ENCODE data around the gene ARNT2. TPM values are rescaled to one million over a fixed set of nuclear protein-coding genes. Genes with fewer than 3 reads are reported as not detected.

Gene ARNT2
- total RNA-seq, 1 donor from 2014 or later: 21.6 TPM

DNA sequence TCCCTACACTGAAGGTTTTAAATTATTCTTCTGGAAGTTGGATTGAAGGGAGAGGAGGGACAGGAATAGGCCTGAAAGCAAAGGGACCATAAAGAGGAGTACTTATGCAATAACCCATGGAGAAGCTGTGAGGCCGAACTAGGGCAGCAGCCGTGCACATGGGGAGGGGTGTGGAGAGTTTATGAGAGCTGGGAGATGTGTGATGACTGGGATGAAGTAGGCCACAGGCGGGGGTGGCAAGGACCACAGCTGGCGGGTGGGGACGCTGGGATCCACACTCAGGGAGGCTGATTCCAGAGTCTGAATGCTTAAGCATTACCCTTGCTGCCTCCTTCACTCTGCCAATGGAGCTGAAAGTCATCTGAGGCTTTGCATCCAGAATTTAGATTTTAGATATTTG is 123.8 kb downstream of the ARNT2 start:
- no peaks in the 10 kb centered on the region for H3K36me3 ChIP-seq (ENCODE audit: control insufficient read depth, insufficient read depth, low read length)
- H3K4me3 ChIP-seq (ENCODE audit: low read depth, low read length): no peak overlapping the region
- no peaks in the 10 kb centered on the region for H3K27me3 ChIP-seq (ENCODE audit: control insufficient read depth, insufficient read depth, low read length)
- TF ChIP-seq, protein P1, sequence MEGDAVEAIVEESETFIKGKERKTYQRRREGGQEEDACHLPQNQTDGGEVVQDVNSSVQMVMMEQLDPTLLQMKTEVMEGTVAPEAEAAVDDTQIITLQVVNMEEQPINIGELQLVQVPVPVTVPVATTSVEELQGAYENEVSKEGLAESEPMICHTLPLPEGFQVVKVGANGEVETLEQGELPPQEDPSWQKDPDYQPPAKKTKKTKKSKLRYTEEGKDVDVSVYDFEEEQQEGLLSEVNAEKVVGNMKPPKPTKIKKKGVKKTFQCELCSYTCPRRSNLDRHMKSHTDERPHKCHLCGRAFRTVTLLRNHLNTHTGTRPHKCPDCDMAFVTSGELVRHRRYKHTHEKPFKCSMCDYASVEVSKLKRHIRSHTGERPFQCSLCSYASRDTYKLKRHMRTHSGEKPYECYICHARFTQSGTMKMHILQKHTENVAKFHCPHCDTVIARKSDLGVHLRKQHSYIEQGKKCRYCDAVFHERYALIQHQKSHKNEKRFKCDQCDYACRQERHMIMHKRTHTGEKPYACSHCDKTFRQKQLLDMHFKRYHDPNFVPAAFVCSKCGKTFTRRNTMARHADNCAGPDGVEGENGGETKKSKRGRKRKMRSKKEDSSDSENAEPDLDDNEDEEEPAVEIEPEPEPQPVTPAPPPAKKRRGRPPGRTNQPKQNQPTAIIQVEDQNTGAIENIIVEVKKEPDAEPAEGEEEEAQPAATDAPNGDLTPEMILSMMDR (IDR thresholded peaks at IDR 0.05; ENCODE audit: insufficient read depth, low read length, poor library complexity, severe bottlenecking): no peak
- DNase-seq (ENCODE audit: low read depth): no peak

DNA sequence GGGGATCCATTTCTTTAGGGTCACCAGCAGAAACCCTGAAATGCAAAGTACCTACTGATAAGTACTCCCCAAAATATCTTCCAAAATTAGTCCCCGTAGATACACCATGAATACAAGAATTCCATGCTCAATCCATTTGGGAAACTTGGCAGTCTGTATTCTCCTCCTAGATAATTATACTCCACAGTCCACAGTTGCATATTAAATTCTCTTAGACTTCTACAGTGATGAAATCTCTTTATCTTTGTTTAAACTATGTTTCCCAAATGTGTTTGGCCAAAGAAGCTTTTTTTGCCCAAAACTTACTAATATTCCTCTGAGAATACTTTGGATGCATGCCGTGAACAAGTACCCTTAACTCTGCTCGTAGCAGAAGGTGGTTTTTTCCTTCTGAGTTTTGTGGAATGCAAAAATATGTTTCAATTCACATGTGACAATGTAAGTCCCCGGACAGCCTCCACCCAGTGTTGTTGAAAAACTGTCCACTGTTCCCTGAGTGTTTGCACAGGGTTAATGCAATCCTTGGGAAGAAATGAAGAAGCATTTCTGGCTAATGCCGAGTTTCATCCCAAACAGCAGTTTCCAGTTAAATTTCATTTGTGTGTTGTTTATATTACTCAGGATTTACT is 126.7 kb downstream of the ARNT2 start:
- H3K36me3 ChIP-seq (ENCODE audit: control insufficient read depth, insufficient read depth, low read length): no peaks in the 10 kb centered on the region
- DNase-seq (ENCODE audit: low read depth): no peak
- TF ChIP-seq, protein P1 (IDR thresholded peaks at IDR 0.05; ENCODE audit: insufficient read depth, low read length, poor library complexity, severe bottlenecking): no peak
- no peaks in the 10 kb centered on the region for H3K27me3 ChIP-seq (ENCODE audit: control insufficient read depth, insufficient read depth, low read length)
- H3K4me3 ChIP-seq (ENCODE audit: low read depth, low read length): no peak overlapping the region

DNA sequence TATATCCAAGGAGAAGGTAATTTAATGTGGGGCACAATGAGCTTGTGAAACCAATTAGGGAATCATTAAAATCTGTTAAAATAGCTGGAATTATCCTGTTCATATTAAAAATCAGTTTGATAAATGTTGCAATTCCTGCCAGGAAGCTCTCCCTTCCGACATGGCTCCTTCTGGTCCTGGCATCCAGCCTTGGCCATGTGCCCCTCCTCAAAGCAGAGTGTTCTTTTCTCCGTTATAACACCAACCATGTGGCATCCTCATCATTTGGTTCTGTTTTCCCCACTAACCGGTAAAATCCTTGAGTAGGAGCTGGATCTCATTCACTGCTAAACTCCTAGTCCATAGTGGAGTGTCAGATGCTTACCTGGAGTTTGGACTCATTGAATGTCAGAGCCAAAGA is 127.2 kb downstream of the ARNT2 start:
- Histone ChIP-seq H3K4me3 (ENCODE audit: low read depth, low read length) (no peak overlapping the region), H3K27me3 (ENCODE audit: control insufficient read depth, insufficient read depth, low read length) (no peaks in the 10 kb centered on the region), H3K36me3 (ENCODE audit: control insufficient read depth, insufficient read depth, low read length) (no peaks in the 10 kb centered on the region)
- TF ChIP-seq, protein P1 (IDR thresholded peaks at IDR 0.05; ENCODE audit: insufficient read depth, low read length, poor library complexity, severe bottlenecking): no peak
- no peak for DNase-seq (ENCODE audit: low read depth)

DNA sequence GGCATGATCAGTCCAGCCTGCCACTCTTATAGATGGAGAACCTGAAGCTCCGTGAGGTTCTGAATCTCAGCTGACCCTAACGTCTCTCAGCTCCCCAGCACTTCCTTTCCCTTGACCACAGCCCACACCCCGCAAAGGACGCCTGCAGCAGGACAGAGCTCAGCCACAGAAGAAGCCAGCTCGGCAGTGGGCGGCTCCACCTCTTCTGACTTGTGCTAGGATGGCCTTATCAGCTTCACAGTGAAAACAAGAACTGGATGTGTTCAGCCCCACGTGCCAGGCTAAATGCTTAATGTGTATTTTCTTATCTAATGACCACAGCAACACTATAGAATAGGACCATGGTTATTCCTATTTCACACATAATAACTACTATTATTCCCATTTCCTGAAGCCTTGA is 127.6 kb downstream of the ARNT2 start:
- no peak for DNase-seq (ENCODE audit: low read depth)
- H3K4me3 ChIP-seq (ENCODE audit: low read depth, low read length): no peak overlapping the region
- TF ChIP-seq, protein P1 (IDR thresholded peaks at IDR 0.05; ENCODE audit: insufficient read depth, low read length, poor library complexity, severe bottlenecking): no peak
- H3K27me3 ChIP-seq (ENCODE audit: control insufficient read depth, insufficient read depth, low read length): no peaks in the 10 kb centered on the region
- no peaks in the 10 kb centered on the region for H3K36me3 ChIP-seq (ENCODE audit: control insufficient read depth, insufficient read depth, low read length)

DNA sequence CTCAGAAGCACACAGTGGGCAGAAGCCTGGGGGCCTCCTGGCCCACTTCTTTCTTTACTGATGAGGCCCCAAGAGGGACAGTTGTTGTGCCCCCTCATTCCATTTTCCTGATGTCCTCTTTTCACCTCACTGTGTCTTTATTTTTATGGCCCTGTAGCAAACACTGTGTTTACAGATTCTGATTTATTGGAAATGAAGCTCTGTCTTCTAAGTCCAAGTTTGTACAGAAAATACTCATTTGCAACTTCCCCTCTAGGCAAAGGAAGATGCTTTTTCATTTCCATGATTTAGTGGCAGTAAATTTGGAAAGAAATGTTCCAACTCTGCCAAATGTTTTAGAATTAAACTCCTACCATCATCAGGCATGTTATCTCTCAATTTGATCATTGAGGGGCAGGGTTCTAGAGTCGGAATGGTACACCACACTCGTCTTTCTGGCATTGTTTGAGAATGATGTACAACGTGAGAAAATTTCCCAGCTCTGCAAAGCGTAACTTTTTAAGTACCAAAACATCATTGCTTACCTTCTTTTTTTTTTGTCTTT is 129.7 kb downstream of the ARNT2 start:
- H3K27me3 ChIP-seq (ENCODE audit: control insufficient read depth, insufficient read depth, low read length): no peaks in the 10 kb centered on the region
- TF ChIP-seq, protein P1 (IDR thresholded peaks at IDR 0.05; ENCODE audit: insufficient read depth, low read length, poor library complexity, severe bottlenecking): no peak
- H3K36me3 ChIP-seq (ENCODE audit: control insufficient read depth, insufficient read depth, low read length): no peaks in the 10 kb centered on the region

DNA sequence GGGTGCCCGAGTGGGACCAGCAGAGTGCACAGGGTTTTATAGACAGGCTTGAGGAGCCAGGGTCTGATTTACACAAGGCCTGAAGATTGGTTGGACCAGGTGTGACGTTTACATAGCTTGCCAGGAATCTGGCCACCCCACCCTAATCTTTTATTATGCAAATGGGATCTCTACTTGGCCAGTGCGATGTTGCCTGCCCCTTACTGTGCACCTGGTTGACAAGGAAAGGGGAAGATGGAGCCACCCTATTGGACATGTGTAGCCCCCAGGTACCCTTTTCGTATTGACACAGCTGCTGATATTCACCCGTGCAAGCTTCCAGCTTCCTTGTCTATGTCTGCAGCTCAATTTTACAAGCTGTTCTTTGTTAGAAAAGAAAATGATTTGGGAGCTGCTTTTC is 132.0 kb downstream of the ARNT2 start:
- no peak for DNase-seq (ENCODE audit: low read depth)
- H3K4me3 ChIP-seq (ENCODE audit: low read depth, low read length): no peak overlapping the region
- TF ChIP-seq, protein P1 (IDR thresholded peaks at IDR 0.05; ENCODE audit: insufficient read depth, low read length, poor library complexity, severe bottlenecking): no peak
- H3K36me3 ChIP-seq (ENCODE audit: control insufficient read depth, insufficient read depth, low read length): no peaks in the 10 kb centered on the region
- no peaks in the 10 kb centered on the region for H3K27me3 ChIP-seq (ENCODE audit: control insufficient read depth, insufficient read depth, low read length)

More for the DNA sequence above, 129.7 kb downstream of the ARNT2 start:
- H3K4me3 ChIP-seq (ENCODE audit: low read depth, low read length): no peak overlapping the region
- no peak for DNase-seq (ENCODE audit: low read depth)
